ENCODE measurements around the gene CFAP299. TPM values are rescaled to one million over a fixed set of nuclear protein-coding genes. Genes with fewer than 3 reads are reported as not detected.

CFAP299 gene
- total RNA-seq, 4 donors from 2014 or later = not detected

DNA sequence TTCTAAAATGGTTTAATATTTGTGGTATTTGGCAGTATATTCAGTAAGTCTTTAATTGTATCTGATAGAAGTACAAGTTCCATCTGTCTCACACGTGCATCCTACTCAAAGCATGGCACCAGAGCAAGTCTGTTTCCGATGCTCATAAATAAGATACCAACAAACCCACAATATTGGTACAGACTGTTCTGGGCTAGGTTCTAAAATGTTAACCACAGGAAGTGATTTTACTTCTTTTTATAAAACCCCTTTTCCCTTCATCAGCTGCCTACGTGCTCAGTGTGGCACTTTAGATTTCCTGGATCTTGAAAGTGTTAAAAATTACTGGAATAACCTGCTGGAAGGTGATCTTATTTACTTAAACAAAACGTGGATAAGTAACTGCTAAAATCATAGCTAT is 165.1 kb downstream of the CFAP299 start:
- H3K4me3 ChIP-seq = no peak overlapping the region
- no peaks in the 10 kb centered on the region for H3K4me1 ChIP-seq
- TF ChIP-seq POLR2A (IDR thresholded peaks at IDR 0.05) = no peak
- TF ChIP-seq, protein P1, sequence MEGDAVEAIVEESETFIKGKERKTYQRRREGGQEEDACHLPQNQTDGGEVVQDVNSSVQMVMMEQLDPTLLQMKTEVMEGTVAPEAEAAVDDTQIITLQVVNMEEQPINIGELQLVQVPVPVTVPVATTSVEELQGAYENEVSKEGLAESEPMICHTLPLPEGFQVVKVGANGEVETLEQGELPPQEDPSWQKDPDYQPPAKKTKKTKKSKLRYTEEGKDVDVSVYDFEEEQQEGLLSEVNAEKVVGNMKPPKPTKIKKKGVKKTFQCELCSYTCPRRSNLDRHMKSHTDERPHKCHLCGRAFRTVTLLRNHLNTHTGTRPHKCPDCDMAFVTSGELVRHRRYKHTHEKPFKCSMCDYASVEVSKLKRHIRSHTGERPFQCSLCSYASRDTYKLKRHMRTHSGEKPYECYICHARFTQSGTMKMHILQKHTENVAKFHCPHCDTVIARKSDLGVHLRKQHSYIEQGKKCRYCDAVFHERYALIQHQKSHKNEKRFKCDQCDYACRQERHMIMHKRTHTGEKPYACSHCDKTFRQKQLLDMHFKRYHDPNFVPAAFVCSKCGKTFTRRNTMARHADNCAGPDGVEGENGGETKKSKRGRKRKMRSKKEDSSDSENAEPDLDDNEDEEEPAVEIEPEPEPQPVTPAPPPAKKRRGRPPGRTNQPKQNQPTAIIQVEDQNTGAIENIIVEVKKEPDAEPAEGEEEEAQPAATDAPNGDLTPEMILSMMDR (IDR thresholded peaks at IDR 0.05) = no peak

DNA sequence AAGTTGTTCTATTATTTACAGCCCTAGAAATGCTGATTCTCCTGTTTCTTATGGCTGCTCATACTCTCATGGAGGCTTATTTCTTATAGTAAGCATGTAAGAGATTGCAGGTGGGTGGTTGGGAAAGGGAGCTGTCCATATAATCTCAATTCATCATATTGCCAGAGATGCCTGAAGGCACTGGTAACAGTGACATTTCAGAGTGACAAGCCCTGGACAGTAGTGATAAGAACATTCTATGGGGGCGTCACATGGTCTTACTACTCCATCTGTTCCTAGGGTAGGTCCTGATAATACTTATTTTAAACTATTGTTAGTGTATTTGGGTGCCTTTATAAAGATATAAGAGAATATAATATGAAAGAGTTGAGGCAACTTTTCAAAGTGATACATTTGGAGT is 171.5 kb downstream of the CFAP299 start:
- Histone ChIP-seq H3K4me3 (no peak overlapping the region), H3K36me3 (no peaks in the 10 kb centered on the region), H3K27ac (no peak overlapping the region), H3K27me3 (no peaks in the 10 kb centered on the region), H3K9me3 (no peaks in the 10 kb centered on the region), H3K4me1 (no peaks in the 10 kb centered on the region)
- DNase-seq = no peak
- no peak for TF ChIP-seq POLR2A (IDR thresholded peaks at IDR 0.05)
- TF ChIP-seq, protein P1 (IDR thresholded peaks at IDR 0.05) = no peak

More for the DNA sequence above, 165.1 kb downstream of the CFAP299 start:
- H3K36me3 ChIP-seq = no peaks in the 10 kb centered on the region
- no peaks in the 10 kb centered on the region for H3K27me3 ChIP-seq
- DNase-seq = peak in 2 of 3 donors; percentile 23 to 50
- H3K27ac ChIP-seq = peak overlapping the region in 1 of 4 donors; percentile 46
- no peaks in the 10 kb centered on the region for H3K9me3 ChIP-seq

DNA sequence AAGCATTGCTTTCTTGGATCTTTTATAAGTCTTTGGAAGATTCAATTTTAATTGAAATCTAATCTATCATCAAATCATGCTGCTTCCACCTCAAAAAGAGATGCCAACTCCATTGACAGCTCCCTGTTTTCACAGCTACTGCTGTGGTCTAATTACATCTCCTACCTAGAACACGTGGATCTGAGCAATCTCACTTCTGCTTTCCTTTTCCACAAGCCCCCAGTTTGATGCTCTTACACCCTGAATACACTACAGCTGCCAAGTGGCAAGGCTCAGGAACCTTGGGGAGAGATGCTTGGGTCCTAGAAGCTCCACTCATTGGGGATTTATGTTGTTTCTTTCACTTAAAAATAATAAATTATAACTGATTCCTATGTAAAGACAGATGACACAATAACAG is 172.0 kb downstream of the CFAP299 start:
- no peaks in the 10 kb centered on the region for H3K36me3 ChIP-seq
- no peaks in the 10 kb centered on the region for H3K4me1 ChIP-seq
- no peak overlapping the region for H3K4me3 ChIP-seq
- no peak for DNase-seq
- no peak overlapping the region for H3K27ac ChIP-seq
- H3K27me3 ChIP-seq = no peaks in the 10 kb centered on the region
- TF ChIP-seq POLR2A (IDR thresholded peaks at IDR 0.05) = no peak
- TF ChIP-seq, protein P1 (IDR thresholded peaks at IDR 0.05) = no peak
- H3K9me3 ChIP-seq = no peaks in the 10 kb centered on the region

DNA sequence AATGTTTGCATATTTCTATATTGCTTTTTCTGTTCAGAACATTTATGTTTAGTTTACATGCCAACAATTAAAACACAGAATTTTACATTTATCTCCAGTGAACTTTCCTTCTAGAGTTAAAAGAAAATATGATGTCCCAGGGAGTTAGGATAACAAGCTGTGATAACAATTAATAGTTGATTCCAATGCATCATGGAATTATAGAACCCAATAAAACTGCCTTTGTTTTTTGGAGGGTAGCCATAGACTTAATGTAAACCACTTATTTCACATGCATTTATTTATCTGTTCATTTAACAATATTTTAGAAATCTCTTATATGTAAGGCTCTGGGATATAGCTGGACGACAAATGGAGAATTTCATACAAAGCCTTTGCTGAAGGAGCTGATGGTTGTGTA is 180.0 kb downstream of the CFAP299 start:
- DNase-seq = no peak
- TF ChIP-seq, protein P1 (IDR thresholded peaks at IDR 0.05) = no peak
- no peak for TF ChIP-seq POLR2A (IDR thresholded peaks at IDR 0.05)
- Histone ChIP-seq H3K27me3 (no peaks in the 10 kb centered on the region), H3K27ac (no peak overlapping the region), H3K4me3 (no peak overlapping the region), H3K9me3 (no peaks in the 10 kb centered on the region), H3K36me3 (no peaks in the 10 kb centered on the region), H3K4me1 (no peaks in the 10 kb centered on the region)

DNA sequence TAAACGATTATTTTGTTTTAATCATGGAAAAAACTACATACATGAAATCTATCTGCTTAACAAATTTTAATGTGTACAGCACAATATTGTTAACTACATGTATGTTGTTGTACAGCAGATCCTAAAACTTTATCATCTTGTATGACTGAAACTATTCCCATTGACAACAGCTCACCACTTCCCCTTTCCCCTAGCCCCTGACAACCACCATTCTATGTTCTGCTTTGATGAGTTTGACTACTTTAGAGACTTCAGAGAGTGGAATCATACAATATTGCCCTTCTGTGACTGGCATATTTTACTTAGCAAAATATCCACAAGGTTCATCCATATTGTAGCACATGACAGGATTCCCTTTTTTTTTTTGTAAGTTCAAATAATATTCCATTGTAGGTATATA is 185.9 kb downstream of the CFAP299 start:
- Histone ChIP-seq H3K27ac (no peak overlapping the region), H3K4me3 (no peak overlapping the region), H3K4me1 (no peaks in the 10 kb centered on the region), H3K27me3 (no peaks in the 10 kb centered on the region), H3K9me3 (no peaks in the 10 kb centered on the region), H3K36me3 (no peaks in the 10 kb centered on the region)
- DNase-seq = no peak
- TF ChIP-seq, protein P1 (IDR thresholded peaks at IDR 0.05) = no peak
- TF ChIP-seq POLR2A (IDR thresholded peaks at IDR 0.05) = no peak

DNA sequence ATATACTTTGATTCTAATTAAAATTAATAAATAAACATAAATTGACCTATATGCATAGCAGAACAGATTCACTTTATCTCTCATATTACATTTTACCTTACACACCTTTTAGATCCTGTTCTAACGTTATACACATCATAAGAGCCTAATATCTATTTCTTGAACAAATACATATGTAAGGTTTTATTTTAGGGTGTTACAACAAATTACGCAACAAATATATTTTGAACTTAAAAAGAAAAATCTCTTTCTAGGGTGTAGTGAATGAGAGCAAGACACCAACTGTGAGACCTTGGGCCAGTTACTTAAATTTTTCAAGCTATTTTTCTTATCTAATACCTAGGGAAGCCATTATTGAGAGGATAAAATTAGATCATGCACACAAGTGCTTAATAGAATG is 191.2 kb downstream of the CFAP299 start:
- no peaks in the 10 kb centered on the region for H3K36me3 ChIP-seq
- H3K27ac ChIP-seq = no peak overlapping the region
- H3K4me3 ChIP-seq = no peak overlapping the region
- no peaks in the 10 kb centered on the region for H3K27me3 ChIP-seq
- H3K9me3 ChIP-seq = no peaks in the 10 kb centered on the region
- no peaks in the 10 kb centered on the region for H3K4me1 ChIP-seq
- TF ChIP-seq, protein P1 (IDR thresholded peaks at IDR 0.05) = no peak
- no peak for TF ChIP-seq POLR2A (IDR thresholded peaks at IDR 0.05)
- no peak for DNase-seq

All from Peyer's patch (tissue), 4 donors.